Measurements from ENCODE around the gene HEATR1. TPM values are rescaled to one million over a fixed set of nuclear protein-coding genes. Genes with fewer than 3 reads are reported as not detected.

Gene HEATR1
- total RNA-seq, 4 donors from 2014 or later, result 11.6 to 17.5 (median 15.8) TPM

DNA sequence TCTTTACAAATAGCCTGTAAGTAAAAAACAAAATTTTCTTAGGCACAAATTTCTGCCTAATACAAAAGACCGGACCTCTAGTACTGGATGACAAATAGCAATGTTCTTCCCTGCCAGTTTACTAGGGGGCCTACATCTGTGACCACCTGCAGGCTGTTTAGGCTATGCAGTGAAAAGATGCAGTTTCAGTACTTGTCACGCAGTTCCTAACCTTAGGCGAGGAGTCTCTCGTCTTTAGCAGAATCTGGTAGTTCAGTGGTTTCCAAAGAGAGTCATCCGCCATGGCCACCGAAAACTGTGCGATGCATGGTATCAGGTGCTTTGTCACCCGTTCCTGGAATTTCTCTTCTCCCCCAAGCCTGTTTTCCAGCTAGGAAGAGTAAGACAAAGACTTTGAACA lies 50.9 kb downstream of the HEATR1 start:
- DNase-seq (no peak), ATAC-seq (no peak)
- Histone ChIP-seq H3K27me3 (no peaks in the 10 kb centered on the region), H3K27ac (no peak overlapping the region), H3K9me3 (no peaks in the 10 kb centered on the region), H3K36me3 (peaks cover 0 to 100% of the 10 kb centered on the region in 2 donors), H3K4me1 (no peaks in the 10 kb centered on the region), H3K4me3 (no peak overlapping the region)
- TF ChIP-seq, protein P1, sequence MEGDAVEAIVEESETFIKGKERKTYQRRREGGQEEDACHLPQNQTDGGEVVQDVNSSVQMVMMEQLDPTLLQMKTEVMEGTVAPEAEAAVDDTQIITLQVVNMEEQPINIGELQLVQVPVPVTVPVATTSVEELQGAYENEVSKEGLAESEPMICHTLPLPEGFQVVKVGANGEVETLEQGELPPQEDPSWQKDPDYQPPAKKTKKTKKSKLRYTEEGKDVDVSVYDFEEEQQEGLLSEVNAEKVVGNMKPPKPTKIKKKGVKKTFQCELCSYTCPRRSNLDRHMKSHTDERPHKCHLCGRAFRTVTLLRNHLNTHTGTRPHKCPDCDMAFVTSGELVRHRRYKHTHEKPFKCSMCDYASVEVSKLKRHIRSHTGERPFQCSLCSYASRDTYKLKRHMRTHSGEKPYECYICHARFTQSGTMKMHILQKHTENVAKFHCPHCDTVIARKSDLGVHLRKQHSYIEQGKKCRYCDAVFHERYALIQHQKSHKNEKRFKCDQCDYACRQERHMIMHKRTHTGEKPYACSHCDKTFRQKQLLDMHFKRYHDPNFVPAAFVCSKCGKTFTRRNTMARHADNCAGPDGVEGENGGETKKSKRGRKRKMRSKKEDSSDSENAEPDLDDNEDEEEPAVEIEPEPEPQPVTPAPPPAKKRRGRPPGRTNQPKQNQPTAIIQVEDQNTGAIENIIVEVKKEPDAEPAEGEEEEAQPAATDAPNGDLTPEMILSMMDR (IDR thresholded peaks at IDR 0.05 in 4 of 5, conservative IDR thresholded peaks at IDR 0.05 in 1 of 5), result no peak
- TF ChIP-seq POLR2A (IDR thresholded peaks at IDR 0.05), result no peak
- intact Hi-C loops (cut with DNase I; ENCODE audit: low total_unique reads), result no loop called here
- in situ Hi-C loops (cut with MboI; ENCODE audit: low sequenced_read_pairs in 4 of 4), result no loop called here

DNA sequence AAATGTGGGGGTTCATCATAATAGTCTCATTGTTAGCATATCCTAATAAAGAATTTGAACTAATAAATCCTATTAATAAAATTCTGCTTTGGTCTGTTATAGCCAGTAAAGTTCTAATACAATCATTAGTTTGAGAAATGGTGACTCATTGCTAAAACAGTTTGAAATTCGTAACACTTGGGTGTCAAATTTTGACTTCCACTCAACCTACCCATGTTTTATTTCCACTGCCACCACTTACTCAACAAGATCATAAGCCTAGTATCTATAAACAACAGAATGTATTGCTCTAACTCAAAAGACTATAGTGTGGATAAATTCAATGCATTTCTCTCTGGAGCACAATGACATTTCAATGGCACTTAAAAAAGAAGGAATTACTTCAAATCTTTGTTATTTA lies 51.4 kb downstream of the HEATR1 start:
- intact Hi-C loops (cut with DNase I; ENCODE audit: low total_unique reads) (no loop called here), in situ Hi-C loops (cut with MboI; ENCODE audit: low sequenced_read_pairs in 4 of 4) (no loop called here)
- Histone ChIP-seq H3K27me3 (no peaks in the 10 kb centered on the region), H3K4me1 (no peaks in the 10 kb centered on the region), H3K9me3 (no peaks in the 10 kb centered on the region), H3K36me3 (peaks cover 0 to 100% of the 10 kb centered on the region in 2 donors), H3K27ac (no peak overlapping the region), H3K4me3 (no peak overlapping the region)
- DNase-seq (no peak), ATAC-seq (no peak)
- TF ChIP-seq, protein P1 (IDR thresholded peaks at IDR 0.05 in 4 of 5, conservative IDR thresholded peaks at IDR 0.05 in 1 of 5), result no peak
- TF ChIP-seq POLR2A (IDR thresholded peaks at IDR 0.05), result no peak

DNA sequence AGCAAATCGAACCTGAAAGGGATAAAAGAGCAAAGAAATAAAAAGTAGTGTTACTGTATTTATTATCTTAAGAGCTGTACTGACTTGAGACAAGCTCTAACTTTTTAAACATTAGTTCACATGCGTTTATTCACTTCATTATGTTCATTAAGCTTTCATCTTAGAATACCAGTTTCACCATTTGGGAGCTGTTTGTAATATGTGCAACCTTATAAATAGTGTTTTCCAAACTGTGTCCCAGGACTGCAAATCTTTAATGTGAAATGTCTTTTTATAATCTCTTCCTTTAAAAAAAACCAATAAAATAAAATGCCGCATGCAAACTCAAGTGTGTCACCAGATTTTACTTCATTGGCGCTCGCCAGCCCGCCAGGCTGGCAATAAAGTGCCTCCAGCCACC lies 52.2 kb downstream of the HEATR1 start:
- no peak for TF ChIP-seq POLR2A (IDR thresholded peaks at IDR 0.05)
- TF ChIP-seq, protein P1 (IDR thresholded peaks at IDR 0.05 in 4 of 5, conservative IDR thresholded peaks at IDR 0.05 in 1 of 5), result no peak
- Histone ChIP-seq H3K4me3 (no peak overlapping the region), H3K36me3 (peaks cover 0 to 99% of the 10 kb centered on the region in 2 donors), H3K9me3 (no peaks in the 10 kb centered on the region), H3K27me3 (no peaks in the 10 kb centered on the region), H3K27ac (no peak overlapping the region), H3K4me1 (no peaks in the 10 kb centered on the region)
- in situ Hi-C loops (cut with MboI; ENCODE audit: low sequenced_read_pairs in 4 of 4) (no loop called here), intact Hi-C loops (cut with DNase I; ENCODE audit: low total_unique reads) (no loop called here)
- DNase-seq (no peak), ATAC-seq (no peak)

DNA sequence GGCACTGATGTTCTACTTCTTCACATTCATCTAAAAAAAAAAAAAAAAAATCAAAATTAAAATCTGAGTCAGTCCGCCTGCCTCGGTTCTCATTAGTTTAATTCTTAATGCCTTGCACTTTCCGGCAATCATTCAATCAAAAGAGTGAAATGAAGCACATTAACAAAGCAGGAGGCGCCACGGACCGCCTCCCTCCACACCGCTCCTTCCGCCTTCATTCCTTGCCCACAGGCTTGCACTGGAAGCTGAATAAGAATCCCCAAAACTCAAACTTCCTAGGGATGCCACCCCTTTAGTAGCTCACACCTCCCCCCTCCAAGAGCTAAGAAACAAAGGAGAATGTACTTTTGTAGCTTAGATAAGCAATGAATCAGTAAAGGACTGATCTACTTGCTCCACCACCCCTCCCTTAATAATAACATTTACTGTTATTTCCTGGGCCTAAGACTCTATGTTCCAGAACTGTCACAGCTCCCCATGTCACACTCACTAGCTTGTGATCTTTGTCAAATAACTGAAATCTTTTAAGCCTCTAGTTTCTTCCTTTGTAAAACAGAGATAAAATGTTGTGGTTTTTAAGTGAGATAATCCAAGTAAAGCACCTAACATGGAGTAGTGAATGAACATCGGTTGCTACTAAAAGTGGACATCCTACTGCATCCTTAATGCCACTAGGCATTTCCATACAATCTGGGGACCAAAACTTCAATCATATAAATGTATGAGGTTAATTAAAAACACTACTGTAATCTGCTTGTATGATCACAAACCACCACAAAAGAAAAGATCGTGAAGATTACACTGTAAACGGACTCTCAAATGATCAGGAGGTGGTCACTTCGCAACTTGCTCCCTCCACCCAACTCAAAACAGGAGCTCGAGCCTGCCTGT lies 53.1 kb downstream of the HEATR1 start:
- H3K36me3 ChIP-seq, result peaks cover 0 to 98% of the 10 kb centered on the region in 2 donors
- no peak for TF ChIP-seq POLR2A (IDR thresholded peaks at IDR 0.05)
- TF ChIP-seq, protein P1 (IDR thresholded peaks at IDR 0.05 in 4 of 5, conservative IDR thresholded peaks at IDR 0.05 in 1 of 5), result no peak
- no peaks in the 10 kb centered on the region for H3K27me3 ChIP-seq
- H3K4me1 ChIP-seq, result no peaks in the 10 kb centered on the region
- H3K4me3 ChIP-seq, result no peak overlapping the region
- no peaks in the 10 kb centered on the region for H3K9me3 ChIP-seq
- intact Hi-C loops (cut with DNase I; ENCODE audit: low total_unique reads), result no loop called here
- DNase-seq (no peak), ATAC-seq (no peak)
- in situ Hi-C loops (cut with MboI; ENCODE audit: low sequenced_read_pairs in 4 of 4), result no loop called here
- no peak overlapping the region for H3K27ac ChIP-seq
